ENCODE results near the gene LHFPL3.

The LHFPL3 gene

DNA sequence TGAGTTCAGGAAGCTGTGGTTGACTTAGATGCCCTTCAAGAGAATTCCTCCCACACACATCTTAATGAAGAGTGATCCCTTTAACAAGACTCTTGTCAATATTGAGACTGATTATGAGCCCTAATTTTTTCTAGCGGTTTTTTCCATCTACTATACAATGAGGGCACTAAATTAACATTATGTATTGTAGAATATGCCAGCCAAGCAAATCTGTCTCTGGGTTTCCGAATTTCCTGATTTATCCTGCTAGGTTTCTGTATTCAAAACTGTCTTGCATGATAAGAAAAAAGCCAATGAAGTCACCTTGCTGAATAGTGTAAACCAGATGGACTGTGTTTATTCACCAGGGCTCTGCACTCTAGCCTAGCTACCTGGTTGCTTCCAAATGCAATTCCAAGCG lies 461.4 kb downstream of the LHFPL3 start:
- TF ChIP-seq SPI1 (IDR thresholded peaks at IDR 0.05; ENCODE audit: borderline replicate concordance, low read depth) (no peak), GABPA (IDR thresholded peaks at IDR 0.05; ENCODE audit: low read depth) (no peak), POLR2AphosphoS5 (IDR thresholded peaks at IDR 0.05; ENCODE audit: low read depth) (no peak)
- TF ChIP-seq, protein P1, sequence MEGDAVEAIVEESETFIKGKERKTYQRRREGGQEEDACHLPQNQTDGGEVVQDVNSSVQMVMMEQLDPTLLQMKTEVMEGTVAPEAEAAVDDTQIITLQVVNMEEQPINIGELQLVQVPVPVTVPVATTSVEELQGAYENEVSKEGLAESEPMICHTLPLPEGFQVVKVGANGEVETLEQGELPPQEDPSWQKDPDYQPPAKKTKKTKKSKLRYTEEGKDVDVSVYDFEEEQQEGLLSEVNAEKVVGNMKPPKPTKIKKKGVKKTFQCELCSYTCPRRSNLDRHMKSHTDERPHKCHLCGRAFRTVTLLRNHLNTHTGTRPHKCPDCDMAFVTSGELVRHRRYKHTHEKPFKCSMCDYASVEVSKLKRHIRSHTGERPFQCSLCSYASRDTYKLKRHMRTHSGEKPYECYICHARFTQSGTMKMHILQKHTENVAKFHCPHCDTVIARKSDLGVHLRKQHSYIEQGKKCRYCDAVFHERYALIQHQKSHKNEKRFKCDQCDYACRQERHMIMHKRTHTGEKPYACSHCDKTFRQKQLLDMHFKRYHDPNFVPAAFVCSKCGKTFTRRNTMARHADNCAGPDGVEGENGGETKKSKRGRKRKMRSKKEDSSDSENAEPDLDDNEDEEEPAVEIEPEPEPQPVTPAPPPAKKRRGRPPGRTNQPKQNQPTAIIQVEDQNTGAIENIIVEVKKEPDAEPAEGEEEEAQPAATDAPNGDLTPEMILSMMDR (IDR thresholded peaks at IDR 0.05; ENCODE audit: insufficient read depth, low read length): no peak
- TF ChIP-seq, protein P2, sequence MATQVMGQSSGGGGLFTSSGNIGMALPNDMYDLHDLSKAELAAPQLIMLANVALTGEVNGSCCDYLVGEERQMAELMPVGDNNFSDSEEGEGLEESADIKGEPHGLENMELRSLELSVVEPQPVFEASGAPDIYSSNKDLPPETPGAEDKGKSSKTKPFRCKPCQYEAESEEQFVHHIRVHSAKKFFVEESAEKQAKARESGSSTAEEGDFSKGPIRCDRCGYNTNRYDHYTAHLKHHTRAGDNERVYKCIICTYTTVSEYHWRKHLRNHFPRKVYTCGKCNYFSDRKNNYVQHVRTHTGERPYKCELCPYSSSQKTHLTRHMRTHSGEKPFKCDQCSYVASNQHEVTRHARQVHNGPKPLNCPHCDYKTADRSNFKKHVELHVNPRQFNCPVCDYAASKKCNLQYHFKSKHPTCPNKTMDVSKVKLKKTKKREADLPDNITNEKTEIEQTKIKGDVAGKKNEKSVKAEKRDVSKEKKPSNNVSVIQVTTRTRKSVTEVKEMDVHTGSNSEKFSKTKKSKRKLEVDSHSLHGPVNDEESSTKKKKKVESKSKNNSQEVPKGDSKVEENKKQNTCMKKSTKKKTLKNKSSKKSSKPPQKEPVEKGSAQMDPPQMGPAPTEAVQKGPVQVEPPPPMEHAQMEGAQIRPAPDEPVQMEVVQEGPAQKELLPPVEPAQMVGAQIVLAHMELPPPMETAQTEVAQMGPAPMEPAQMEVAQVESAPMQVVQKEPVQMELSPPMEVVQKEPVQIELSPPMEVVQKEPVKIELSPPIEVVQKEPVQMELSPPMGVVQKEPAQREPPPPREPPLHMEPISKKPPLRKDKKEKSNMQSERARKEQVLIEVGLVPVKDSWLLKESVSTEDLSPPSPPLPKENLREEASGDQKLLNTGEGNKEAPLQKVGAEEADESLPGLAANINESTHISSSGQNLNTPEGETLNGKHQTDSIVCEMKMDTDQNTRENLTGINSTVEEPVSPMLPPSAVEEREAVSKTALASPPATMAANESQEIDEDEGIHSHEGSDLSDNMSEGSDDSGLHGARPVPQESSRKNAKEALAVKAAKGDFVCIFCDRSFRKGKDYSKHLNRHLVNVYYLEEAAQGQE (IDR thresholded peaks at IDR 0.05; ENCODE audit: insufficient replicate concordance, low read depth): no peak
- no peaks in the 10 kb centered on the region for H3K27me3 ChIP-seq (ENCODE audit: insufficient read depth, poor library complexity, severe bottlenecking)
- no peak for DNase-seq (ENCODE audit: low read depth in 1 of 2, low spot score in 1 of 2)

DNA sequence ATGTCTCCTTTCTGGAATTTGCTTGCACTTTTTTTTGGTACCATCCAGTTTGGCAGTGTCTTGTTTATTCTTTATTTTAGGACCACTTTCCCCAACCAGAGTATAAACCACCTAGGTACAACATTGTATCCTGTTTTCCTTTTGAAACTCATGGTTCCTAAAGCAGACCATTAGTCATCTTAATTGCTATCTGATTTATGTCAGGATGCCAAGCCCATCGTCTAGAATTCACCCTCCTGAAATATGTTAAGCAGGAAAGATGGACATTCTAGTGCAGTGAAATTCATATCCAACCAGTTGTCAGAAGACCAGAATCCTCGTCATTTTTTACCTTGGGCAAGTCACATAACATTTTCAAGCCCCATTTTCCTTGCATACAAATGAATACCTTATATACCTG lies 462.0 kb downstream of the LHFPL3 start:
- TF ChIP-seq GABPA (IDR thresholded peaks at IDR 0.05; ENCODE audit: low read depth): no peak
- no peak for TF ChIP-seq POLR2AphosphoS5 (IDR thresholded peaks at IDR 0.05; ENCODE audit: low read depth)
- TF ChIP-seq, protein P1 (IDR thresholded peaks at IDR 0.05; ENCODE audit: insufficient read depth, low read length): no peak
- TF ChIP-seq, protein P2 (IDR thresholded peaks at IDR 0.05; ENCODE audit: insufficient replicate concordance, low read depth): no peak
- no peak for TF ChIP-seq SPI1 (IDR thresholded peaks at IDR 0.05; ENCODE audit: borderline replicate concordance, low read depth)
- Histone ChIP-seq H3K27ac (replicated peaks) (no peak overlapping the region), H3K4me3 (replicated peaks; ENCODE audit: insufficient read depth, low read length) (no peak overlapping the region), H3K27me3 (ENCODE audit: insufficient read depth, poor library complexity, severe bottlenecking) (no peaks in the 10 kb centered on the region)
- no peak for DNase-seq (ENCODE audit: low read depth in 1 of 2, low spot score in 1 of 2)

More for the DNA sequence above, 461.4 kb downstream of the LHFPL3 start:
- no peak overlapping the region for H3K4me3 ChIP-seq (replicated peaks; ENCODE audit: insufficient read depth, low read length)
- H3K27ac ChIP-seq (replicated peaks): no peak overlapping the region

DNA sequence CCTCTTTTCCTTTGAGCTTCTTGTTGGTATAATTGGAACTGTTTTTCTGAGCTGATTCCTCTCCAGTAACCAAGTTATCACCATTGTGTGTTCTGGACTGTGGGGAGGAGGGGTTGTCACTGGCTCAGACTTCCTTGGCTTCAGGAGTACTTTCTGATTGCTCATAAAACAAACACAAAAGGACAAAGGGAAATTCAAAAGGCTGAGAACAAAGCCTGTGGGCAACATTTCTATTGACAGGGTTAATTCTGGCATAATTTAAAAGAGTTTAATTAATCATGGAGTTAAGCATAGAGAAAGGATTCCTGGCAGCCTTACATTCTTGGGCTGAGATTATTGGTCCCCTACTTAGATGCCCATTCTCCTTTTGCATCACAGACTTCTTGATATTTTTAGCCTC lies 462.7 kb downstream of the LHFPL3 start:
- DNase-seq (ENCODE audit: low read depth in 1 of 2, low spot score in 1 of 2): no peak
- H3K27me3 ChIP-seq (ENCODE audit: insufficient read depth, poor library complexity, severe bottlenecking): no peaks in the 10 kb centered on the region
- H3K4me3 ChIP-seq (replicated peaks; ENCODE audit: insufficient read depth, low read length): no peak overlapping the region
- no peak overlapping the region for H3K27ac ChIP-seq (replicated peaks)
- no peak for TF ChIP-seq GABPA (IDR thresholded peaks at IDR 0.05; ENCODE audit: low read depth)
- TF ChIP-seq, protein P1 (IDR thresholded peaks at IDR 0.05; ENCODE audit: insufficient read depth, low read length): no peak
- TF ChIP-seq POLR2AphosphoS5 (IDR thresholded peaks at IDR 0.05; ENCODE audit: low read depth): no peak

DNA sequence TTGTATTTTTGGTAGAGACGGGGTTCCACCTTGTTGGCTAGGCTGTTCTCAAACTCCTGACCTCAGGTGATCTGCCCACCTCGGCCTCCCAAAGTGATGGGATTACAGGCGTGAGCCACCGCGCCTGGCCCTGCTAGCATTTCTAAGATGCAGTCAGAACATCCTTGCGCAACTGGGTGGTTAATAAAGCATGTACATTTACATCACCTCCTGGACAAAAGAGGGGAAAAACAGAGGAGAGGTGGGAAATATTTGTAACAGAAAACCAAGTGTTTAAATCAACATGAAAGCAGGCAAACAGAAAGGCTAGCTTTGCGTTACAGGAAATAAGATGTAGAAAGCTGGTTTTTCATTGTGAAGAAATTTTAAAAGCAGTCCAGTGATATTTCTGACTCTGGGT lies 464.7 kb downstream of the LHFPL3 start:
- Histone ChIP-seq H3K27ac (replicated peaks) (no peak overlapping the region), H3K27me3 (ENCODE audit: insufficient read depth, poor library complexity, severe bottlenecking) (no peaks in the 10 kb centered on the region)
- TF ChIP-seq GABPA (IDR thresholded peaks at IDR 0.05; ENCODE audit: low read depth): no peak
- no peak for TF ChIP-seq POLR2AphosphoS5 (IDR thresholded peaks at IDR 0.05; ENCODE audit: low read depth)
- TF ChIP-seq, protein P2 (IDR thresholded peaks at IDR 0.05; ENCODE audit: insufficient replicate concordance, low read depth): no peak
- no peak for TF ChIP-seq SPI1 (IDR thresholded peaks at IDR 0.05; ENCODE audit: borderline replicate concordance, low read depth)
- TF ChIP-seq, protein P1 (IDR thresholded peaks at IDR 0.05; ENCODE audit: insufficient read depth, low read length): no peak

More for the DNA sequence above, 464.7 kb downstream of the LHFPL3 start:
- H3K4me3 ChIP-seq (replicated peaks; ENCODE audit: insufficient read depth, low read length): no peak overlapping the region
- DNase-seq (ENCODE audit: low read depth in 1 of 2, low spot score in 1 of 2): no peak
